ENCODE results near the gene ZNF432. TPM values are rescaled to one million over a fixed set of nuclear protein-coding genes. Genes with fewer than 3 reads are reported as not detected.

ZNF432 gene
- total RNA-seq, 1 donor from 2014 or later = 33.6 TPM

GRCh38 chr19:51994048-51994644, 54.5 kb downstream of the ZNF432 start:
- TF ChIP-seq, protein P1, sequence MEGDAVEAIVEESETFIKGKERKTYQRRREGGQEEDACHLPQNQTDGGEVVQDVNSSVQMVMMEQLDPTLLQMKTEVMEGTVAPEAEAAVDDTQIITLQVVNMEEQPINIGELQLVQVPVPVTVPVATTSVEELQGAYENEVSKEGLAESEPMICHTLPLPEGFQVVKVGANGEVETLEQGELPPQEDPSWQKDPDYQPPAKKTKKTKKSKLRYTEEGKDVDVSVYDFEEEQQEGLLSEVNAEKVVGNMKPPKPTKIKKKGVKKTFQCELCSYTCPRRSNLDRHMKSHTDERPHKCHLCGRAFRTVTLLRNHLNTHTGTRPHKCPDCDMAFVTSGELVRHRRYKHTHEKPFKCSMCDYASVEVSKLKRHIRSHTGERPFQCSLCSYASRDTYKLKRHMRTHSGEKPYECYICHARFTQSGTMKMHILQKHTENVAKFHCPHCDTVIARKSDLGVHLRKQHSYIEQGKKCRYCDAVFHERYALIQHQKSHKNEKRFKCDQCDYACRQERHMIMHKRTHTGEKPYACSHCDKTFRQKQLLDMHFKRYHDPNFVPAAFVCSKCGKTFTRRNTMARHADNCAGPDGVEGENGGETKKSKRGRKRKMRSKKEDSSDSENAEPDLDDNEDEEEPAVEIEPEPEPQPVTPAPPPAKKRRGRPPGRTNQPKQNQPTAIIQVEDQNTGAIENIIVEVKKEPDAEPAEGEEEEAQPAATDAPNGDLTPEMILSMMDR (IDR thresholded peaks at IDR 0.05; ENCODE audit: unreplicated experiment) = no peak
- no peak for DNase-seq (ENCODE audit: low spot score, unreplicated experiment)
- Mint-ChIP-seq H3K4me3 (ENCODE audit: low read depth) (no peak overlapping the region), H3K27me3 (no peaks in the 10 kb centered on the region), H3K27ac (peak overlapping the region; percentile 39), H3K36me3 (ENCODE audit: insufficient read depth) (peaks cover 89% of the 10 kb centered on the region), H3K9me3 (ENCODE audit: low read depth) (peaks cover 65% of the 10 kb centered on the region), H3K4me1 (ENCODE audit: low read depth) (no peaks in the 10 kb centered on the region)

GRCh38 chr19:51993422-51993821, 55.2 kb downstream of the ZNF432 start:
- H3K27me3 Mint-ChIP-seq = no peaks in the 10 kb centered on the region
- H3K4me3 Mint-ChIP-seq (ENCODE audit: low read depth) = no peak overlapping the region
- no peaks in the 10 kb centered on the region for H3K4me1 Mint-ChIP-seq (ENCODE audit: low read depth)
- no peak for DNase-seq (ENCODE audit: low spot score, unreplicated experiment)
- TF ChIP-seq, protein P1 (IDR thresholded peaks at IDR 0.05; ENCODE audit: unreplicated experiment) = no peak
- peaks cover 68% of the 10 kb centered on the region for H3K9me3 Mint-ChIP-seq (ENCODE audit: low read depth)
- peaks cover 84% of the 10 kb centered on the region for H3K36me3 Mint-ChIP-seq (ENCODE audit: insufficient read depth)
- H3K27ac Mint-ChIP-seq = no peak overlapping the region

DNA sequence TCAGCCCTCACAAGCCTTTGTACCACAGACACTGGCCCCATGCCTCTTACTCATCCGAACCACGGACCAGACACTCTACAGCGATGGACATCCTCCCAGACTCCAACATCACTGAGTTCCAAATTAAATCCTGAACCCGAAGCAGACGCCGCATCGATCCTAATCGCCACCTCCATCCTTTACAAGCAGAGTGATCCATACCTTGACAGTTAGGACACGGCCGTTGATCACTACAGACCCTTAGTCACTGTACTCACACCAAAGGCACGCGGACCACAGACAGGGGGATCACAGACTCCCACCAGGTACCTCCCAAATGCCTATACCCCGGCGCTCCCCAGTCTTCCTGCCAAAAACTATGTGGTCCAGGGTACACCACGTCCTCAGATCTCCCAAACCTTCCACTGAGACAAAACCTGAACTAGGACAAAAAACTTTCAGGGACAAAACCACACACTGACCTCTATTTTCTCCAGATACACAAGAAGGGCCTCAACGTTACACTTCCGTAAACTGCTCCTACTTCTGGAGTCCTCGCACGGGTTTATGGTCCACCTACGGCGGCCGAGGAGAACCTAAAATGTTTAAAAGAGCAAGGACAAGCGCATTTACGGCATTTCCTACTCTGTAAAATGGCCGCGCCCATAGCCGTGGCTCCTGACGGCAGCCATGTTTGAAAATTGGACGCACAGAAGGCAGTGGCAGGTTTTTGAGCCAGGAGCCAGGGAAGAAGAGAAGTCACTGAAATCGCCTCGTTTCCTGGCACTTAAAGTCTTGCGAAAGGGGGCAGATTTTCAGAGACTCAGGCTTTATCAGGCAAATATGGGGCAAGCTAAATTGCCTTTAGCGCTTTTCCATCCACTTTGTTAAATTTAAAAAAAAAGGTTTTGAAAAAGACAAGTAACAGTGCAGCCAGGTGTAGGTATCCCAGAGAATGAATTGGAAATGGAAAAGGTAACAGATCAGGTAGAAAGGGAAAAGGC, 62.0 kb downstream of the ZNF432 start, which contains the start of gene ZNF350:
ZNF350 (minus strand) TSS at position 532 of the 983 bp plus-strand sequence. CDS start 12,480 bp downstream, outside the sequence.
- H3K9me3 Mint-ChIP-seq (ENCODE audit: low read depth) = peaks cover 55% of the 10 kb centered on the region
- H3K4me1 Mint-ChIP-seq (ENCODE audit: low read depth) = peaks cover 5% of the 10 kb centered on the region
- no peaks in the 10 kb centered on the region for H3K27me3 Mint-ChIP-seq
- TF ChIP-seq, protein P1 (IDR thresholded peaks at IDR 0.05; ENCODE audit: unreplicated experiment) = no peak
- H3K27ac Mint-ChIP-seq = peak within 1 kb of the TSS; percentile 95
- peak within 1 kb of the TSS; percentile 97 for H3K4me3 Mint-ChIP-seq (ENCODE audit: low read depth)
- DNase-seq (ENCODE audit: low spot score, unreplicated experiment) = peak; percentile 68
- peaks cover 58% of the 10 kb centered on the region for H3K36me3 Mint-ChIP-seq (ENCODE audit: insufficient read depth)

DNA sequence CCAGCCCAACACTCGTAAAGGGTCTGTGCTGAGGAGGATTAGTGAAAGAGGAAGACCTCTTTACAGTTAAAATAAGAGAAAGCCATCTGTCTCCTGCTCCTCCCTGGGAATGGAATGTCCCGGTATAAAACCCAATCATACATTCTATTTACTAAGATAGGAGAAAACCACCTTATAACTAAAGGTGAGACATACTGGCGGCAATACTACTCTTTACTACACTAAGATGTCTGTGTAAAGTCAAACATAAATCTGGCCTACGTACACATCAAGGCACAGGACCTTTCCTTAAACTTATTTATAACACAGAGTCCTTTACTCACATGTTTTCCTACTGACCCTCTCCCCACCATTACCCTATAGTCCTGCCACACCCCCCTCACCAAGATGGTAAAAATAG, 65.3 kb downstream of the ZNF432 start:
- H3K9me3 Mint-ChIP-seq (ENCODE audit: low read depth) = peaks cover 58% of the 10 kb centered on the region

More for the DNA sequence above, 65.3 kb downstream of the ZNF432 start:
- Mint-ChIP-seq H3K4me3 (ENCODE audit: low read depth) (no peak overlapping the region), H3K36me3 (ENCODE audit: insufficient read depth) (peaks cover 67% of the 10 kb centered on the region), H3K27ac (no peak overlapping the region), H3K27me3 (no peaks in the 10 kb centered on the region), H3K4me1 (ENCODE audit: low read depth) (peaks cover 5% of the 10 kb centered on the region)
- TF ChIP-seq, protein P1 (IDR thresholded peaks at IDR 0.05; ENCODE audit: unreplicated experiment) = no peak
- DNase-seq (ENCODE audit: low spot score, unreplicated experiment) = no peak

Other genes with a start within 250 kb of the ZNF432 start
- 27.5 and 29.5 TPM in 2 replicates for gene ZNF577, start 160.9 kb downstream of the ZNF432 start, total RNA-seq
- 41.4 and 42.4 TPM in 2 replicates for gene ZNF649, start 143.8 kb downstream of the ZNF432 start, total RNA-seq
- 14.0 and 15.8 TPM in 2 replicates for gene ZNF613, start 121.4 kb downstream of the ZNF432 start, total RNA-seq
- gene ZNF350, start 62.0 kb downstream of the ZNF432 start, total RNA-seq = 14.2 and 14.3 TPM in 2 replicates
- 17.5 and 17.7 TPM in 2 replicates for gene ZNF615, start 40.6 kb downstream of the ZNF432 start, total RNA-seq
- gene ZNF614, start 20.5 kb downstream of the ZNF432 start, total RNA-seq = 14.4 and 14.8 TPM in 2 replicates
- 30.4 and 30.7 TPM in 2 replicates for gene ZNF841, start 46.9 kb upstream of the ZNF432 start, total RNA-seq
- gene ZNF616, start 91.1 kb upstream of the ZNF432 start, total RNA-seq = 24.0 and 28.5 TPM in 2 replicates
- 30.2 and 32.6 TPM in 2 replicates for gene ZNF836, start 122.8 kb upstream of the ZNF432 start, total RNA-seq
- gene PPP2R1A, start 141.2 kb upstream of the ZNF432 start, total RNA-seq = 299 and 307 TPM in 2 replicates
- gene ZNF766, start 220.7 kb upstream of the ZNF432 start, total RNA-seq = 27.1 and 29.4 TPM in 2 replicates
- gene ZNF480, start 248.3 kb upstream of the ZNF432 start, total RNA-seq = 25.7 and 27.2 TPM in 2 replicates